Measurements from ENCODE around the gene RBBP8NL.

Gene RBBP8NL

DNA sequence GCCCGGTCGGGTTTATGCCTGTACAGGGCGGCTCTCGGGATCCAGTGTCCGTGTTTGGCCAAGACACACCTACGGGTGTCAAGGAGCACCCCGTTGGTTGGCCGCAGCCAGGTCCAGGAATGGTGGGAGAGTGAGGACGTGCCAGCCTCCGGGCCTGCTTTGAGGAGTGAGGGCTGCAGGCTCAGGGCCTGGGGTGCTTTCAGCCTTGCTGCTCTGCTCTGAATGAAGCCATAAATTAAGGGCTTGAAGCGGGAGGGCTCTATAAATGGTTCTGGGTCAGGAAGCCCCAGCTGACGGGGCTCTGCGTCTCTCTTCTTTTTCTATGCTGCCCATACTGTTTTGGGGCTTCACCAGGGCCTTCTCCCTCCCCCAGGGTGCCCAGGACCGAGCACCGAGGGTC, 33.3 kb upstream of the RBBP8NL start:
- TF ChIP-seq GLIS3 (CRISPR knock-in tag; IDR thresholded peaks at IDR 0.05) (no peak), SNAI2 (CRISPR knock-in tag; IDR thresholded peaks at IDR 0.05) (no peak), POU6F1 (CRISPR knock-in tag; IDR thresholded peaks at IDR 0.05; ENCODE audit: borderline replicate concordance, low read depth) (no peak), PATZ1 (CRISPR knock-in tag; IDR thresholded peaks at IDR 0.05; ENCODE audit: borderline replicate concordance) (no peak), TCF4 (CRISPR knock-in tag; IDR thresholded peaks at IDR 0.05; ENCODE audit: borderline replicate concordance) (no peak), ZNF565 (CRISPR knock-in tag; conservative IDR thresholded peaks at IDR 0.05; ENCODE audit: low read depth) (no peak), RARB (CRISPR knock-in tag; IDR thresholded peaks at IDR 0.05) (no peak), TOX (CRISPR knock-in tag; IDR thresholded peaks at IDR 0.05; ENCODE audit: borderline replicate concordance) (no peak), ZNF8 (CRISPR knock-in tag; IDR thresholded peaks at IDR 0.05) (no peak), OSR1 (CRISPR knock-in tag; IDR thresholded peaks at IDR 0.05) (no peak), ESRRG (CRISPR knock-in tag; IDR thresholded peaks at IDR 0.05) (no peak), ARNTL (CRISPR knock-in tag; IDR thresholded peaks at IDR 0.05; ENCODE audit: borderline replicate concordance, low read depth) (no peak), ZNF70 (CRISPR knock-in tag; IDR thresholded peaks at IDR 0.05) (no peak), ZFP30 (CRISPR knock-in tag; IDR thresholded peaks at IDR 0.05) (no peak)
- TF ChIP-seq, protein P1, sequence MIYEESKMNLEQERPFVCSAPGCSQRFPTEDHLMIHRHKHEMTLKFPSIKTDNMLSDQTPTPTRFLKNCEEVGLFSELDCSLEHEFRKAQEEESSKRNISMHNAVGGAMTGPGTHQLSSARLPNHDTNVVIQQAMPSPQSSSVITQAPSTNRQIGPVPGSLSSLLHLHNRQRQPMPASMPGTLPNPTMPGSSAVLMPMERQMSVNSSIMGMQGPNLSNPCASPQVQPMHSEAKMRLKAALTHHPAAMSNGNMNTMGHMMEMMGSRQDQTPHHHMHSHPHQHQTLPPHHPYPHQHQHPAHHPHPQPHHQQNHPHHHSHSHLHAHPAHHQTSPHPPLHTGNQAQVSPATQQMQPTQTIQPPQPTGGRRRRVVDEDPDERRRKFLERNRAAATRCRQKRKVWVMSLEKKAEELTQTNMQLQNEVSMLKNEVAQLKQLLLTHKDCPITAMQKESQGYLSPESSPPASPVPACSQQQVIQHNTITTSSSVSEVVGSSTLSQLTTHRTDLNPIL (CRISPR knock-in tag; IDR thresholded peaks at IDR 0.05; ENCODE audit: low read depth): no peak
- TF ChIP-seq, protein P2, sequence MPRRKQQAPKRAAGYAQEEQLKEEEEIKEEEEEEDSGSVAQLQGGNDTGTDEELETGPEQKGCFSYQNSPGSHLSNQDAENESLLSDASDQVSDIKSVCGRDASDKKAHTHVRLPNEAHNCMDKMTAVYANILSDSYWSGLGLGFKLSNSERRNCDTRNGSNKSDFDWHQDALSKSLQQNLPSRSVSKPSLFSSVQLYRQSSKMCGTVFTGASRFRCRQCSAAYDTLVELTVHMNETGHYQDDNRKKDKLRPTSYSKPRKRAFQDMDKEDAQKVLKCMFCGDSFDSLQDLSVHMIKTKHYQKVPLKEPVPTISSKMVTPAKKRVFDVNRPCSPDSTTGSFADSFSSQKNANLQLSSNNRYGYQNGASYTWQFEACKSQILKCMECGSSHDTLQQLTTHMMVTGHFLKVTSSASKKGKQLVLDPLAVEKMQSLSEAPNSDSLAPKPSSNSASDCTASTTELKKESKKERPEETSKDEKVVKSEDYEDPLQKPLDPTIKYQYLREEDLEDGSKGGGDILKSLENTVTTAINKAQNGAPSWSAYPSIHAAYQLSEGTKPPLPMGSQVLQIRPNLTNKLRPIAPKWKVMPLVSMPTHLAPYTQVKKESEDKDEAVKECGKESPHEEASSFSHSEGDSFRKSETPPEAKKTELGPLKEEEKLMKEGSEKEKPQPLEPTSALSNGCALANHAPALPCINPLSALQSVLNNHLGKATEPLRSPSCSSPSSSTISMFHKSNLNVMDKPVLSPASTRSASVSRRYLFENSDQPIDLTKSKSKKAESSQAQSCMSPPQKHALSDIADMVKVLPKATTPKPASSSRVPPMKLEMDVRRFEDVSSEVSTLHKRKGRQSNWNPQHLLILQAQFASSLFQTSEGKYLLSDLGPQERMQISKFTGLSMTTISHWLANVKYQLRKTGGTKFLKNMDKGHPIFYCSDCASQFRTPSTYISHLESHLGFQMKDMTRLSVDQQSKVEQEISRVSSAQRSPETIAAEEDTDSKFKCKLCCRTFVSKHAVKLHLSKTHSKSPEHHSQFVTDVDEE (CRISPR knock-in tag; IDR thresholded peaks at IDR 0.05): no peak
- no peak for ATAC-seq

GRCh38 chr20:62459488-62459887, 32.1 kb upstream of the RBBP8NL start:
- no peak for ATAC-seq

More at GRCh38 chr20:62459488-62459887, 32.1 kb upstream of the RBBP8NL start:
- no peak for TF ChIP-seq BACH2 (CRISPR knock-in tag; IDR thresholded peaks at IDR 0.05; ENCODE audit: borderline replicate concordance)
- no peak for TF ChIP-seq SNAI2 (CRISPR knock-in tag; IDR thresholded peaks at IDR 0.05)
- TF ChIP-seq ARNTL (CRISPR knock-in tag; IDR thresholded peaks at IDR 0.05; ENCODE audit: borderline replicate concordance, low read depth): no peak
- TF ChIP-seq PPARA (CRISPR knock-in tag; IDR thresholded peaks at IDR 0.05; ENCODE audit: borderline replicate concordance): no peak
- no peak for TF ChIP-seq ZFP30 (CRISPR knock-in tag; IDR thresholded peaks at IDR 0.05)
- no peak for TF ChIP-seq RARB (CRISPR knock-in tag; IDR thresholded peaks at IDR 0.05)
- TF ChIP-seq POU6F1 (CRISPR knock-in tag; IDR thresholded peaks at IDR 0.05; ENCODE audit: borderline replicate concordance, low read depth): no peak
- no peak for TF ChIP-seq GLIS3 (CRISPR knock-in tag; IDR thresholded peaks at IDR 0.05)

Measured in SK-N-SH treated with all-trans-retinoic acid at 6 μM for 48 hours (cell line).